Caco-2 (cell line): ENCODE data around the gene PARM1. TPM values are rescaled to one million over a fixed set of nuclear protein-coding genes. Genes with fewer than 3 reads are reported as not detected.

ENCODE experiments used
- BruUV-seq: library from RNA; stranded (reverse); fragments of 400-500 nt; replicated peaks from 2 replicates; lab custom pipeline; 2021; lab: Mats Ljungman, UMichigan
- CTCF ChIA-PET: fragments of 300-600 bp; sonication (Branson Sonifier 250); formaldehyde crosslinking; loops from one replicate; lab custom pipeline; 2022; ENCODE audit warnings: antibody characterized with exemption; lab: Charles Lee
- POLR2A ChIA-PET: fragments of 300-600 bp; sonication (Branson Sonifier 250); formaldehyde crosslinking; loops from one replicate; lab custom pipeline; 2022; ENCODE audit warnings: antibody characterized with exemption; lab: Charles Lee
- DNase-seq, 2 experiments: peaks; one replicate each; pipeline versions ENCODE4 v3.0.0 to v3.0.0-alpha.2; 2020 to 2022
- H3K27me3 ChIP-seq: replicated peaks from 2 replicates; pipeline ENCODE4 v1.6.0; 2011; ENCODE audit warnings: low read length; ENCODE audit not compliant: control insufficient read depth, insufficient read depth
- H3K36me3 ChIP-seq: 2 replicates; pipeline ENCODE4 v1.5.1; 2011; ENCODE audit warnings: low read length; ENCODE audit not compliant: control insufficient read depth, insufficient read depth
- H3K4me1 ChIP-seq: fragments of 250-450 bp; sonication (Bioruptor Pico); 2 replicates; pipeline ENCODE4 v1.5.1; 2020; ENCODE audit warnings: mild to moderate bottlenecking
- H3K4me3 ChIP-seq: 2 replicates; pipeline ENCODE4 v1.5.1; 2011; ENCODE audit warnings: low read depth, mild to moderate bottlenecking, control low read depth, low read length
- H3K9me3 ChIP-seq: fragments of 250-450 bp; sonication (Bioruptor Pico); 2 replicates; pipeline ENCODE4 v1.5.1; 2020; ENCODE audit warnings: mild to moderate bottlenecking, moderate library complexity
- H3K27ac Mint-ChIP-seq: one replicate; pipeline ENCODE4 v1.8.0; 2022; ENCODE audit warnings: mixed read lengths; ENCODE audit not compliant: unreplicated experiment
- H3K27me3 Mint-ChIP-seq: one replicate; pipeline ENCODE4 v1.8.0; 2022; ENCODE audit warnings: mixed read lengths; ENCODE audit not compliant: insufficient read depth, unreplicated experiment
- H3K36me3 Mint-ChIP-seq: one replicate; pipeline ENCODE4 v1.8.0; 2022; ENCODE audit warnings: mild to moderate bottlenecking, mixed read lengths; ENCODE audit not compliant: insufficient read depth, unreplicated experiment
- H3K4me1 Mint-ChIP-seq: one replicate; pipeline ENCODE4 v1.8.0; 2022; ENCODE audit warnings: low read depth, mixed read lengths; ENCODE audit not compliant: unreplicated experiment
- H3K4me3 Mint-ChIP-seq: one replicate; pipeline ENCODE4 v1.8.0; 2022; ENCODE audit warnings: mild to moderate bottlenecking, moderate library complexity, mixed read lengths; ENCODE audit not compliant: unreplicated experiment
- H3K9me3 Mint-ChIP-seq: one replicate; pipeline ENCODE4 v1.8.0; 2022; ENCODE audit warnings: mixed read lengths; ENCODE audit not compliant: unreplicated experiment
- CTCF ChIP-seq, 2 experiments: fragments of 200-600 bp in 1 of 2; IDR thresholded peaks; 1 replicate in 1 of 2; 2 replicates in 1 of 2; pipeline versions ENCODE4 v1.5.1 to v1.8.0; 2011 to 2022; ENCODE audit warnings: antibody characterized with exemption in 1 of 2, control low read depth in 1 of 2, inconsistent platforms in 1 of 2, low read depth in 1 of 2, low read length in 1 of 2, mild to moderate bottlenecking in 1 of 2, moderate library complexity in 1 of 2; ENCODE audit not compliant: insufficient read depth in 1 of 2, severe bottlenecking in 1 of 2, unreplicated experiment in 1 of 2
- intact Hi-C: fragments of 100-400 bp; cut with micrococcal nuclease; formaldehyde crosslinking; loops from one replicate; pipeline ENCODE4 v1.10.0; 2022; ENCODE audit not compliant: unreplicated experiment
- total RNA-seq: library from RNA; stranded (reverse); gene quantifications from 2 replicates; pipeline ENCODE4 v1.2.3, GENCODE V29; 2022

Gene PARM1
- total RNA-seq, 1 experiment from 2014 or later: 1.7 TPM

GRCh38 chr4:75001871-75002270 lies 69.0 kb downstream of the PARM1 start:
- Histone ChIP-seq H3K9me3 (no peaks in the 10 kb centered on the region), H3K36me3 (no peaks in the 10 kb centered on the region), H3K27me3 (no peaks in the 10 kb centered on the region), H3K4me3 (no peak overlapping the region), H3K4me1 (no peaks in the 10 kb centered on the region)
- ChIA-PET CTCF (no interaction called here), POLR2A (no interaction called here)
- no peak for DNase-seq
- H3K27ac Mint-ChIP-seq: no peak overlapping the region
- no peak overlapping the region for H3K4me3 Mint-ChIP-seq
- intact Hi-C loops: no loop called here
- H3K27me3 Mint-ChIP-seq: no peaks in the 10 kb centered on the region
- TF ChIP-seq CTCF (IDR thresholded peaks at IDR 0.05; ENCODE audit: insufficient read depth in 1 of 2, low read depth in 1 of 2, low read length in 1 of 2, severe bottlenecking in 1 of 2, unreplicated experiment in 1 of 2): no peak
- no peaks in the 10 kb centered on the region for H3K9me3 Mint-ChIP-seq
- no peaks in the 10 kb centered on the region for H3K36me3 Mint-ChIP-seq
- H3K4me1 Mint-ChIP-seq: no peaks in the 10 kb centered on the region
- BruUV-seq: no TSS peak

GRCh38 chr4:75002381-75002780 lies 69.5 kb downstream of the PARM1 start:
- Histone ChIP-seq H3K4me1 (no peaks in the 10 kb centered on the region), H3K27me3 (no peaks in the 10 kb centered on the region), H3K4me3 (no peak overlapping the region), H3K9me3 (no peaks in the 10 kb centered on the region), H3K36me3 (no peaks in the 10 kb centered on the region)
- no peak overlapping the region for H3K27ac Mint-ChIP-seq
- H3K4me1 Mint-ChIP-seq: no peaks in the 10 kb centered on the region
- ChIA-PET CTCF (no interaction called here), POLR2A (no interaction called here)
- H3K9me3 Mint-ChIP-seq: no peaks in the 10 kb centered on the region
- DNase-seq: no peak
- no peaks in the 10 kb centered on the region for H3K27me3 Mint-ChIP-seq
- intact Hi-C loops: no loop called here
- H3K4me3 Mint-ChIP-seq: no peak overlapping the region
- no TSS peak for BruUV-seq
- H3K36me3 Mint-ChIP-seq: no peaks in the 10 kb centered on the region
- no peak for TF ChIP-seq CTCF (IDR thresholded peaks at IDR 0.05; ENCODE audit: insufficient read depth in 1 of 2, low read depth in 1 of 2, low read length in 1 of 2, severe bottlenecking in 1 of 2, unreplicated experiment in 1 of 2)

GRCh38 chr4:75003979-75004378 lies 71.1 kb downstream of the PARM1 start:
- Mint-ChIP-seq H3K36me3 (no peaks in the 10 kb centered on the region), H3K27me3 (no peaks in the 10 kb centered on the region), H3K4me3 (no peak overlapping the region), H3K4me1 (no peaks in the 10 kb centered on the region), H3K9me3 (no peaks in the 10 kb centered on the region), H3K27ac (no peak overlapping the region)
- no peak for DNase-seq
- Histone ChIP-seq H3K4me3 (no peak overlapping the region), H3K36me3 (no peaks in the 10 kb centered on the region), H3K27me3 (no peaks in the 10 kb centered on the region), H3K4me1 (no peaks in the 10 kb centered on the region), H3K9me3 (no peaks in the 10 kb centered on the region)
- CTCF ChIA-PET: no interaction called here
- POLR2A ChIA-PET: no interaction called here
- intact Hi-C loops: no loop called here
- no peak for TF ChIP-seq CTCF (IDR thresholded peaks at IDR 0.05; ENCODE audit: insufficient read depth in 1 of 2, low read depth in 1 of 2, low read length in 1 of 2, severe bottlenecking in 1 of 2, unreplicated experiment in 1 of 2)
- no TSS peak for BruUV-seq
